NCI-H146 treated with DMSO at 0.1 percent for 48 hours (cell line): Measurements from ENCODE around the gene CNTF.

Source experiments
- DNase-seq: peaks from one replicate; lab custom pipeline; 2025; ENCODE audit not compliant: unreplicated experiment; lab: John Stamatoyannopoulos, UW

Gene CNTF

GRCh38 chr11:58606930-58607714 is 15.3 kb upstream of the CNTF start:
- no peak for DNase-seq

GRCh38 chr11:58608331-58608730 is 14.1 kb upstream of the CNTF start:
- DNase-seq, result no peak

- DNase-seq, result no peak
These were observed 12.7 kb upstream of the CNTF start for GRCh38 chr11:58609723-58610122.

- no peak for DNase-seq
These were observed 9.2 kb upstream of the CNTF start for GRCh38 chr11:58613228-58613627.

- DNase-seq, result no peak
These were observed 6.9 kb upstream of the CNTF start for GRCh38 chr11:58615559-58615958.

- DNase-seq, result no peak
These were observed 5.9 kb upstream of the CNTF start for GRCh38 chr11:58616594-58616993.

GRCh38 chr11:58617976-58618557 is 4.4 kb upstream of the CNTF start:
- DNase-seq, result no peak

GRCh38 chr11:58621586-58622262 is 741 bp upstream of the CNTF start:
- no peak for DNase-seq

- no peak for DNase-seq
These were observed 2.6 kb downstream of the CNTF start for GRCh38 chr11:58625086-58625485.

GRCh38 chr11:58625826-58626460 is 3.5 kb downstream of the CNTF start:
- DNase-seq, result no peak

GRCh38 chr11:58626934-58627483 is 4.5 kb downstream of the CNTF start:
- no peak for DNase-seq

- DNase-seq, result no peak
These were observed 6.0 kb downstream of the CNTF start for GRCh38 chr11:58628446-58628845.

- DNase-seq, result no peak
These were observed 7.4 kb downstream of the CNTF start for GRCh38 chr11:58629857-58630256.

GRCh38 chr11:58631378-58631777 is 8.9 kb downstream of the CNTF start:
- DNase-seq, result no peak

GRCh38 chr11:58632510-58632909 is 10.0 kb downstream of the CNTF start:
- no peak for DNase-seq

- DNase-seq, result no peak
These were observed 14.1 kb downstream of the CNTF start for GRCh38 chr11:58636587-58636986.

GRCh38 chr11:58637371-58637770 is 14.9 kb downstream of the CNTF start:
- DNase-seq, result no peak

- DNase-seq, result no peak
These were observed 16.6 kb downstream of the CNTF start for GRCh38 chr11:58639103-58639502.

GRCh38 chr11:58639669-58640068 is 17.2 kb downstream of the CNTF start:
- DNase-seq, result no peak

- no peak for DNase-seq
These were observed 18.0 kb downstream of the CNTF start for GRCh38 chr11:58640386-58641023.

GRCh38 chr11:58641341-58641740 is 18.9 kb downstream of the CNTF start:
- DNase-seq, result no peak
